ENCODE data around the gene LIN37.

DNA sequence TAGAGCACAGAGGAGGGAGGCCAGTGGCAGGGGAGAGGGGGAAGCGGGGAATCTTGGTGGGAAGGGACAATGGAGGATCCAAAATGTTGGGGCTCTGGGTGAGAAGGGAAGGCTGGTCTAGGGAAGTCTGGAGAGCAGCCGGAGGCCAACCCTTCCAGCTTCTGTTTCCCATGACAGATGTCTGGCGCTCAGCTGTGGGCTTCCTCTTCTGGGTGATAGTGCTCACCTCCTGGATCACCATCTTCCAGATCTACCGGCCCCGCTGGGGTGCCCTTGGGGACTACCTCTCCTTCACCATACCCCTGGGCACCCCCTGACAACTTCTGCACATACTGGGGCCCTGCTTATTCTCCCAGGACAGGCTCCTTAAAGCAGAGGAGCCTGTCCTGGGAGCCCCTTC, 1.8 kb upstream of the LIN37 start:
- TF ChIP-seq ZNF347 (CRISPR knock-in tag; IDR thresholded peaks at IDR 0.05; ENCODE audit: low read depth) (no peak), TCF7 (IDR thresholded peaks at IDR 0.05; ENCODE audit: borderline replicate concordance) (no peak), U2AF1 (optimal IDR thresholded peaks at IDR 0.05; ENCODE audit: low read depth, low read length) (no peak), RAD21 (CRISPR knock-in tag; conservative IDR thresholded peaks at IDR 0.05 in 1 of 2, IDR thresholded peaks at IDR 0.05 in 1 of 2) (no peak), SREBF2 (CRISPR knock-in tag; IDR thresholded peaks at IDR 0.05) (no peak), CTBP1 (IDR thresholded peaks at IDR 0.05; ENCODE audit: borderline replicate concordance) (no peak), CBFB (CRISPR knock-in tag; IDR thresholded peaks at IDR 0.05) (no peak), DNMT1 (IDR thresholded peaks at IDR 0.05) (no peak), EHMT2 (IDR thresholded peaks at IDR 0.05) (no peak), CHD2 (IDR thresholded peaks at IDR 0.05; ENCODE audit: low read depth, low read length) (no peak), TBP (optimal IDR thresholded peaks at IDR 0.05; ENCODE audit: low read depth, low read length) (no peak)
- TF ChIP-seq, protein P1, sequence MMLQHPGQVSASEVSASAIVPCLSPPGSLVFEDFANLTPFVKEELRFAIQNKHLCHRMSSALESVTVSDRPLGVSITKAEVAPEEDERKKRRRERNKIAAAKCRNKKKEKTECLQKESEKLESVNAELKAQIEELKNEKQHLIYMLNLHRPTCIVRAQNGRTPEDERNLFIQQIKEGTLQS (IDR thresholded peaks at IDR 0.05) = no peak
- TF ChIP-seq, protein P1 (CRISPR knock-in tag; conservative IDR thresholded peaks at IDR 0.05) = no peak
- TF ChIP-seq, protein P2, sequence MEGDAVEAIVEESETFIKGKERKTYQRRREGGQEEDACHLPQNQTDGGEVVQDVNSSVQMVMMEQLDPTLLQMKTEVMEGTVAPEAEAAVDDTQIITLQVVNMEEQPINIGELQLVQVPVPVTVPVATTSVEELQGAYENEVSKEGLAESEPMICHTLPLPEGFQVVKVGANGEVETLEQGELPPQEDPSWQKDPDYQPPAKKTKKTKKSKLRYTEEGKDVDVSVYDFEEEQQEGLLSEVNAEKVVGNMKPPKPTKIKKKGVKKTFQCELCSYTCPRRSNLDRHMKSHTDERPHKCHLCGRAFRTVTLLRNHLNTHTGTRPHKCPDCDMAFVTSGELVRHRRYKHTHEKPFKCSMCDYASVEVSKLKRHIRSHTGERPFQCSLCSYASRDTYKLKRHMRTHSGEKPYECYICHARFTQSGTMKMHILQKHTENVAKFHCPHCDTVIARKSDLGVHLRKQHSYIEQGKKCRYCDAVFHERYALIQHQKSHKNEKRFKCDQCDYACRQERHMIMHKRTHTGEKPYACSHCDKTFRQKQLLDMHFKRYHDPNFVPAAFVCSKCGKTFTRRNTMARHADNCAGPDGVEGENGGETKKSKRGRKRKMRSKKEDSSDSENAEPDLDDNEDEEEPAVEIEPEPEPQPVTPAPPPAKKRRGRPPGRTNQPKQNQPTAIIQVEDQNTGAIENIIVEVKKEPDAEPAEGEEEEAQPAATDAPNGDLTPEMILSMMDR (IDR thresholded peaks at IDR 0.05 in 2 of 3, conservative IDR thresholded peaks at IDR 0.05 in 1 of 3; ENCODE audit: insufficient read depth in 2 of 3, low read depth in 1 of 3, low read length in 3 of 3) = no peak
- TF ChIP-seq, protein P3, sequence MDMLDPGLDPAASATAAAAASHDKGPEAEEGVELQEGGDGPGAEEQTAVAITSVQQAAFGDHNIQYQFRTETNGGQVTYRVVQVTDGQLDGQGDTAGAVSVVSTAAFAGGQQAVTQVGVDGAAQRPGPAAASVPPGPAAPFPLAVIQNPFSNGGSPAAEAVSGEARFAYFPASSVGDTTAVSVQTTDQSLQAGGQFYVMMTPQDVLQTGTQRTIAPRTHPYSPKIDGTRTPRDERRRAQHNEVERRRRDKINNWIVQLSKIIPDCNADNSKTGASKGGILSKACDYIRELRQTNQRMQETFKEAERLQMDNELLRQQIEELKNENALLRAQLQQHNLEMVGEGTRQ (CRISPR knock-in tag; IDR thresholded peaks at IDR 0.05) = no peak

Data from K562 (cell line).